PC-9 (cell line): ENCODE measurements around the gene ZNF217.

Source experiments
- EZH2 ChIP-seq: fragments of 200-600 bp; sonication (generic); IDR thresholded peaks from 2 replicates; pipeline ENCODE4 v1.8.0; 2017; ENCODE audit warnings: antibody characterized with exemption, low read depth
- TF ChIP-seq, protein P1 (sequence below): fragments of 200-600 bp; sonication (generic); conservative IDR thresholded peaks from 2 replicates; pipeline ENCODE4 v1.6.1; 2017; ENCODE audit warnings: mixed run types, antibody characterized with exemption, mild to moderate bottlenecking, moderate library complexity

DNA sequence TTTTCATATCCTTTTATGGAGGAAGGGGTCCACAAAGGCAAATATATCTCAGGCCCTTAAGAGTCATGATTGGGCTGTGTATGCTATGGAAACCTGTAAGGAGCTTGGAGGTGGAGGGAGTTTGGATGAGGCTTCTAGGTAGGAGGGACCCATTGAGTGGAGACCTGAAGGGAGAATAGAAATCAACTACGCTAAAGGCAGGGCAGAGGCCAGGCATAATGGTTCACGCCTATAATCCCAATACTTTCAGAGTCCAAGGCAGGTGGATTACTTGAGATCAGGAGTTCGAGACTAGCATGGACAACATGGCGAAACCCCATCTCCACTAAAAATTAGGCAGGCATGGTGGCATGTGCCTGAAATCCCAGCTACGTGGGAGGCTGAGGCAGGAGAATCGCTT is 34.4 kb upstream of the ZNF217 start:
- TF ChIP-seq, protein P1, sequence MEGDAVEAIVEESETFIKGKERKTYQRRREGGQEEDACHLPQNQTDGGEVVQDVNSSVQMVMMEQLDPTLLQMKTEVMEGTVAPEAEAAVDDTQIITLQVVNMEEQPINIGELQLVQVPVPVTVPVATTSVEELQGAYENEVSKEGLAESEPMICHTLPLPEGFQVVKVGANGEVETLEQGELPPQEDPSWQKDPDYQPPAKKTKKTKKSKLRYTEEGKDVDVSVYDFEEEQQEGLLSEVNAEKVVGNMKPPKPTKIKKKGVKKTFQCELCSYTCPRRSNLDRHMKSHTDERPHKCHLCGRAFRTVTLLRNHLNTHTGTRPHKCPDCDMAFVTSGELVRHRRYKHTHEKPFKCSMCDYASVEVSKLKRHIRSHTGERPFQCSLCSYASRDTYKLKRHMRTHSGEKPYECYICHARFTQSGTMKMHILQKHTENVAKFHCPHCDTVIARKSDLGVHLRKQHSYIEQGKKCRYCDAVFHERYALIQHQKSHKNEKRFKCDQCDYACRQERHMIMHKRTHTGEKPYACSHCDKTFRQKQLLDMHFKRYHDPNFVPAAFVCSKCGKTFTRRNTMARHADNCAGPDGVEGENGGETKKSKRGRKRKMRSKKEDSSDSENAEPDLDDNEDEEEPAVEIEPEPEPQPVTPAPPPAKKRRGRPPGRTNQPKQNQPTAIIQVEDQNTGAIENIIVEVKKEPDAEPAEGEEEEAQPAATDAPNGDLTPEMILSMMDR, result no peak
- no peak for TF ChIP-seq EZH2
